HG03196 (cell line): ENCODE results near the gene TMEM51.
A peak's percentile ranks its signal among the peaks of the same experiment; 100 is the strongest.

Experiments used
- ATAC-seq: cut with Tn5 transposase; IDR thresholded peaks from one replicate; pipeline ENCODE4 v1.9.1; 2021; ENCODE audit not compliant: unreplicated experiment

Gene TMEM51

GRCh38 chr1:15213341-15213821, 59.8 kb downstream of the TMEM51 start:
- ATAC-seq: no peak

- no peak for ATAC-seq
Measured at GRCh38 chr1:15214527-15214926, 61.0 kb downstream of the TMEM51 start.

- ATAC-seq: no peak
Measured at GRCh38 chr1:15215116-15215515, 61.6 kb downstream of the TMEM51 start.

- no peak for ATAC-seq
Measured at GRCh38 chr1:15217654-15218053, 64.1 kb downstream of the TMEM51 start.

- ATAC-seq: no peak
Measured at GRCh38 chr1:15218287-15219279, 65.0 kb downstream of the TMEM51 start.

GRCh38 chr1:15219280-15220023, 65.9 kb downstream of the TMEM51 start:
- no peak for ATAC-seq

GRCh38 chr1:15220024-15220392, 66.5 kb downstream of the TMEM51 start:
- no peak for ATAC-seq

- ATAC-seq: no peak
Measured at GRCh38 chr1:15220825-15221431, 67.4 kb downstream of the TMEM51 start.

GRCh38 chr1:15222653-15223303, 69.2 kb downstream of the TMEM51 start:
- no peak for ATAC-seq

GRCh38 chr1:15224259-15224869, 70.8 kb downstream of the TMEM51 start:
- no peak for ATAC-seq

- no peak for ATAC-seq
Measured at GRCh38 chr1:15224974-15225373, 71.4 kb downstream of the TMEM51 start.

GRCh38 chr1:15225461-15225860, 71.9 kb downstream of the TMEM51 start:
- ATAC-seq: no peak

- ATAC-seq: no peak
Measured at GRCh38 chr1:15226388-15227255, 73.1 kb downstream of the TMEM51 start.

GRCh38 chr1:15229707-15230131, 76.2 kb downstream of the TMEM51 start:
- ATAC-seq: no peak

- ATAC-seq: peak; percentile 94
Measured at GRCh38 chr1:15231714-15232201, 78.2 kb downstream of the TMEM51 start.

GRCh38 chr1:15233689-15234088, 80.1 kb downstream of the TMEM51 start:
- ATAC-seq: no peak

GRCh38 chr1:15236321-15236721, 82.8 kb downstream of the TMEM51 start:
- ATAC-seq: no peak

GRCh38 chr1:15236746-15237145, 83.2 kb downstream of the TMEM51 start:
- ATAC-seq: no peak

- ATAC-seq: no peak
Measured at GRCh38 chr1:15238789-15239188, 85.2 kb downstream of the TMEM51 start.
